Embryonic facial prominence (tissue), 1 donor: ENCODE results near the gene PIGO.

ENCODE experiments used
- DNase-seq: peaks from one replicate; pipeline ENCODE4 v3.0.0-alpha.2; 2016; ENCODE audit errors: extremely low spot score

Gene PIGO

GRCh38 chr9:35096035-35096849, at the start of gene PIGO:
Gene PIGO, minus strand, starts transcription at chr9:35096591. Its CDS starts 1,026 bp downstream, at chr9:35095565.
- peak; percentile 69 for DNase-seq

GRCh38 chr9:35142037-35142436, 45.6 kb upstream of the PIGO start:
- no peak for DNase-seq

DNA sequence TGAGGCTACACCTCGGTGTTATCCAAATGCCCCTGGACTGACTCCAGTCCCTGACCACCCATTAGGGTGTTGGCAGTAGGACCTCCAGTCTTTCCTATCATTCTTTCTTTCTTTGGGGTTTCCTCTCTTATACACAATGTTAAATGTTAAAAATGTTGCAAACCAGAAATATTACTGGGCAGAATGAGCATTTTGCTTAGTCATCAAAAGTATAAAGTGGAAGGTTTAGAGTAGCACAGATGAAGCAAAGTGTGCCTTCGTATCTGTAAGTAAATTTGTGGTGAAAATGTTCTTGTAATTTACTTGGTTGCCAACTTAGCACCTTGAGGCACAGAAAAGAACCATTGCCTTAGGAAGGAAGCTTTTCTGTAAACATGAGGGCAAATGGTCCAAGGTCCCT, 43.7 kb upstream of the PIGO start:
- DNase-seq, result no peak

GRCh38 chr9:35136866-35137265, 40.5 kb upstream of the PIGO start:
- DNase-seq, result no peak

DNA sequence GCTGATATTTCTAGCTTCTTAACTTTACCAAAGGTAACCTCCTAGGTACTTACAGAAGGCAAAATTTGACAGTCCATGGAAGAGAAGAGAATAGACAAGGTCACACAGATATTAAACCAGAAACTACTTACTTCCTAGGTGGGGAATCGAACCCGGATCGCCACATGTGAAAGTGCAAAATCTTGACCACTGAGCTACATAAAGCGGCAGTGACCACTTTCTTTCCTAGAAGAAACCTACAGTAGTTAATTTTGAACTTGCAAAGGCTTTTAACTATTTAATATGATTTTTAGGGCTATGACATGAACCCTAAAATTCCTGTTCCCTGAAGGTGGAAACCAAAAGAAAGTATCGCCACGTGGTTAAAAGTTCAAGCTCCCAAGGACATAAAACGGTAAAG, 39.6 kb upstream of the PIGO start:
- no peak for DNase-seq

- DNase-seq, result no peak
Observed at GRCh38 chr9:35134920-35135319, 38.5 kb upstream of the PIGO start.

DNA sequence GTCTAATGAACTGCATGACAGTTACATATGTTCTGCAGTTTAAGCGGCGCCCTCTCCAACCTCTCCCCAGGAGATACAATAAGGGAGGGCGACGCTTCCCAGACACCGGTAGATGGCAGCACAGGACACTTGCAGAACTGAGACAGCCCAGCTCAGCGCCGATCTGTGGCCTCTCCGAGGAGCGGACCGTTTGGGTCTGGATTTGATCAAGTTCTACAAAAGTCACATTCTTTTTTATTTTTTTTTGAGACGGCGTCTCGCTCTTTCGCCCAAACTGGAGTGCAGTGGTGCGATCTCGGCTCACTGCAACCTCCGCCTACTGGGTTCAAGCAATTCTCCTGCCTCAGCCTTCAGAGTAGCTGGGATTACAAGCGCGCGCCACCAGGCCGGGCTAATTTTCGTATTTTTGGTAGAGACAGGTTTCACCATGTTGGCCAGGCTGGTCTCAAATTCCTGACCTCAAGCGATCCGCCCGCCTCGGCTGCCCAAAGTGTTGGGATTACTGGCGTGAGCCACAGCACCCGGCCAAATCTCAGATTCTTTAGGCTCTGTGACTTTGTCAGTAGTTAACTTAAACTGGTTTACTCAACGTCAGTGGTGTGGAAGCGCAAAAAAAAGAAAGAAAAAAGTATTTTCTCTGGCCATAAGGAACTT, 20.6 kb upstream of the PIGO start:
- DNase-seq, result peak; percentile 92

DNA sequence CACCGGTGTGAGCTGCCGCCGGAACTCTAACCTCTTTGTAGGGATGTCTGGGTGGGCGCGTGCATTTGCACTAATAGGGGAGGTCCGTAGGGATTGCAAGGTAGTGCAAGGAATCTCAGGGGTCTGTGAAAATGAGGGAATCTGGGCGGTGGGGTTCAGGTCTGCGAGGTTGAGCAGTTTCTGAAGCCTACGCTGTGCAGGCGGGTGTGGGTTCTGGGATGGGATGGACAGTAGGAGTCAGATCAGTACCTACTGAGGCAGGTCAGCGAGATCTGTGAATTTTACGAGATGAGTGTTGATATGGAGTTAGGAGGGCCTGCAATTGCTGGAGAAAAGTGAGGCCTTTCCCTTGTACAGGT, 20.1 kb upstream of the PIGO start:
- DNase-seq, result no peak

DNA sequence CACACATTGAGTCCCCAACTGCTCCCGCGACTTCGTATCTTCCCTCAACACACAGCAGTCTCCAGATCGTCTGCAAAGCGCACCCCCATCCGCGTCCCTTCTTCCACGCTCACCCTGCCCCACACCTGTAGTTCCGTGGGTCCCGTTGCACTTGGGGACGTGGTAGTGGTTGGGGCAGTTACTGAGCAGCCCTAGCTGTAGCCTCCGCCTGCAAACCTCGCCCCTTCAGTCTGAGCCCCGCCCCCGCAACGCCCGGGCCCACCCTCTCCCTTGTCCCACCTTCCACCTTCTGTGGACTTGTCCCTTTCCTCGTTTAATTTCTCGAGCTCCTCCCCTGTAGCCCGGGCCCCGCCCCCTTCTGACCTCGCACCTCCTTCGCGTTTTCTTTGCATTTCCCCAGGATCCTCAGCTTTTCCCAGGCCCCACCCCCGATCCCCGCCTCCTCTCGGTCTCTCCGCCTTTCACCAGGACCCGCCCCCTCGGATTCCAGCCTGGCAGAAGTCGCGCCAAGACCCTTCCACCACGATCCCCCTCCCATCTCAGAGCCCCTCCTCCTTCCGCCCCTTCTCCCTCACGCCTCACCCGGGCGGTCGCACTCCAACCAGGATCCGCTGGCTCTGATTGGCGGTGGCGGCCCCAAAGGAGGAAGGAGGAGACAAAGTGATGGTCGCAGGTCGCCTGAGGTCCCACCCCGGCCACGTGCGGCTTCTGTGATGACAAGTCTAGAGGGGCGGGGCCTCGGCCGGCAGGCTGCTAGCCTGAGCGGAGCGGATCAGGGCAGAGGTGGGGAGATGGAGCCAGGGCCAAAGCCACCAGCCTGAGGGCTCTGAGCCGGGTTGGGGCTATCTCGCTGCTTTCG, 19.5 kb upstream of the PIGO start, which contains the start of gene ATOSB:
TSS of gene ATOSB (minus strand) at position 183 of the 859 bp plus-strand sequence. CDS start 7,588 bp downstream, outside the sequence.
- peak; percentile 92 for DNase-seq

GRCh38 chr9:35114840-35115628, 18.6 kb upstream of the PIGO start:
- no peak for DNase-seq

DNA sequence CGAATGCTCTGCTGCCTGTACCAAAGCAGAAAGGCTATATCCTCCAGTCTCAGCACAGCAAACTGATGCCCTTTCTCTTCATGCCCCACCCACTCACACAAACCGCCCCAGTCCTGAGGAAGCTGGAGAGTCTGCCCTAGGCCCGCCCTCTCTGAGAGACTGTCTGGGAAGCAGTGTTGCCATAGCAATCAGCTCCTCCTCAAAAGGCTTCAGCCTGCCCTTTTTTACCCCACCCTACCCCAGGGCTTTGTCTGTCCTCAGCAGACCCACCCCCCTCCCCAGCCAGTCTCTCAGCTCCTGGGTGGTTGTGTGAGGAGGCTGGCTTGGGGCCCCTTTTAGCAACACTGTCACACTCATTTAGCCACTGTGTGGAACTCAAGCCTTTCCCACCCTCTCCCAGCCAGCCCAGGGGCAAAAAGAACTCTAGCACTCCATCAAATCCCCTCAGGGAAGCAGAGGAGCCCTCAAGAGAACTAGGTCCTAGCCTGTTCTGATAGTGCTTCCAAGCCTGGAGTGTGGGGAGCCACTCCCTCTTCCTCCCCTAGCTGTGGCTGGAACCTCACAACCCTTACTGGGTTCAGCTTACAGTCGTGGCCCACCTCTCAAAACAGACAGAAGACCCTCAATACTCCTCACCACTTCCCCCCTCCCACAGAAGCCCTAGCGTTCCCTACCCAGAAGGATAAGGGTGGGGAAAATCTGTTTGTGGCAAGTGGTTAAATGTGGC, 17.9 kb upstream of the PIGO start:
- peak; percentile 85 for DNase-seq

GRCh38 chr9:35112257-35113020, 16.0 kb upstream of the PIGO start:
- no peak for DNase-seq

DNA sequence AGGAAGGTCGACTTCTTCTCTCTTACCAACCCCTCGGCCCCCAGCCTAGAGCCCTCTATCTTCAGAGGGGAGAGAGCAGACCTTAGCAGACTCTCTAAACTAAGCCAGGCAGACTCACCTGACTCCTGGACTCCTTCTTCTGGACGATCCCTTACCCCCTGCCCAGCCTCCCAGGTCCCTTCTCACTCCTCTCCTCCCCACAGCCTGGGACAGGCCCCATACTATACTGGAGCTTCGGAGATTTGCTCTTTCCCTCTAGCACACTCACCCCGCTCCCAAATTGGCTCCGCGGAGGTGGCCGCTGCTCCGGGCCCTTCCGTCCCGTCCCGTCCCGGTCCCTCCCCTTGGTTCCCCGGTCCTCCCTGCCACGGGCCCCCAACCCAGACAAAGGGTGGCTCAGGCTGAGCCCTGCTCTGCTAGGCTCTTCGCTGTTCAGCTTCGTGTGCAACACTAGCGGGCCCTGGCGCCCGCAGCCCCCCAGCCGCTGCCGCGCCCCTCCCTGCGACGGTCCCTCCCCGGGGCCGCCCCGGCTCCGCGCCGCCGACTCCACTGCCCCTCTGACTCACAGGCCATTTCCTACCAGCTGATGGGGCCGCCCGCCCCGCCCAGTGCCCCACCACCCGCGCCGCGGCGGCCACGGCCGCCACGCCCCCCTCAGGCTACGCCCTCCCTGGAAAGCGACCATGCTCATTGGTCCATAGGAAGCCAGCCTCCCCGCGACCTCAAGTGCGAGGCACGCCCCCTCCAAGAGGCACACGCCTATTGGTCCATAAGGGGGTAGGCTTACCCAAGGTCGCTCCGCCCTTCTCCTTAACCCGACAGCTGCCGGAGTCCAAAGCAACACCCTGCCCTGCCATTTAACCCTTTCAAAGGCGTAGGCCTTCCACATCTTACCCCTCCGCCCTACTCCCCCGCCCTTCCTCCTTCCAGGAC, 14.9 kb upstream of the PIGO start:
- peak; percentile 91 for DNase-seq

DNA sequence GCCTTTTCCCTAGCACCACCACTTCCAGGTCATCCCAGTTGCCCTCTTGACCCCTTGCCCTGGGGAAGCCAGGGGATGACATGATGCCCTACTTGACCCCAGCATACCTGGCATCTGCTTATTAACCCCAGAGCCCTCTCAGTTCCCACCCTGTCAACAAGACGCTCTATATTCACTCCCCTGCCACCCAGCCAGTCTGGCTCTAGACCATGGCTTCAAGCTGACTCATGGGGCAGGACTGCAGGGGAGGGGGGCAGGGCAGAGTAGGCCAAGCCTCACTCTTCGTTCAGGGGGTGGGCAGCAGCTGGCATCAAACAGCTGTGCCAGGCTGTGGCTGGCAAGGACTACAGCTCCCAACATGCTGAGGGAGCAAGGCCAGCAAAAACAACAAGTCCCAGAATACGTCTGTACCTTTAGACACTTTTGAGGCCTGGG, 14.0 kb upstream of the PIGO start:
- no peak for DNase-seq

DNA sequence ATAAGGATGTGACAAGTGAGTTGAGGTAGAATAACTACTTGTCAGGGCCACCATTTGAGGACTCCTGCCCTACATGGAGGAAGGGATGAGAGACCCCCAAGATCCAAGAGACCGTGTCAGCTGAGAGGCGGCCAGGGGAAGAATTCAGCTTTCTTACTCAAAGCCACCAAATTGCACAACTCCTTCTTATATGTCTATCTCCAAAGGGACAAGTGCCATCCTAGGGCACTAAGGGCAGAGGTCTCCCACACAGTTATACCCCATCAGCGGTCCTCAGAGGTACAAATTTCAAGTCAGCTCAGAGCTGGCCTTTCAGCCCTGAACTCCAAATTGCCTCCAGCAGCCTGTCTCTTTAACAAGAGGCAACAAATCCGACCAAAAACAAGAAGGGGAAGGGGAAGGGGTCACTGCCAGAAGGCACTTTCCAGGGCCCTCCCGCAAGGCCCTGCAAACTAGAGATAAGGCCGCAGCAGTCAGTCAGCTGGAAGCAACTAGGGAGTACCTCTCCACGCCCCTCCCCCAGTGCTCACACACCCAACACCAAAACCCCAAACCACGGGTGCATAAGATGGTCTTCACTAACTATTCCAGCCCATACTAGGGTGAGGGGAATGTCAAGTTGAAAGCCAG, 12.7 kb upstream of the PIGO start:
- DNase-seq, result no peak

DNA sequence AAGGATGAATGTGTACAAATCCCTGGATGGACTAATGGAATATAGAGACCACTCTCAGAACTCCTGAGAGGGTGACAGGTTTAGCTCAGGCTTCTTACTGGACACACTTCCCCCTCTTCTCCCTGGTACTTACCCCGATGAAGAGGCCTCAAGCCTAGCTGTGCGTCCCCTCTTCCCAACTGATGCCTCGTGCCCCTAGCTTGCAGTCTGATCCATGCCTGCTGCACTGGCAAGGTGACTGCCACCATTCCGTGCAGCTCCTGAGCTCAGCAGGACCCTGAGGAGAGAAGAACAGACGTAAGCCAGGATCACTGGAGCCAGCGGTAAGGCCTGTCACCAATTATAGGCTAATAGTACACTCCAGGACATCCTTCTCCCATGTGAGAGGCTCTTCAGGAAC, 12.1 kb upstream of the PIGO start:
- DNase-seq, result no peak

DNA sequence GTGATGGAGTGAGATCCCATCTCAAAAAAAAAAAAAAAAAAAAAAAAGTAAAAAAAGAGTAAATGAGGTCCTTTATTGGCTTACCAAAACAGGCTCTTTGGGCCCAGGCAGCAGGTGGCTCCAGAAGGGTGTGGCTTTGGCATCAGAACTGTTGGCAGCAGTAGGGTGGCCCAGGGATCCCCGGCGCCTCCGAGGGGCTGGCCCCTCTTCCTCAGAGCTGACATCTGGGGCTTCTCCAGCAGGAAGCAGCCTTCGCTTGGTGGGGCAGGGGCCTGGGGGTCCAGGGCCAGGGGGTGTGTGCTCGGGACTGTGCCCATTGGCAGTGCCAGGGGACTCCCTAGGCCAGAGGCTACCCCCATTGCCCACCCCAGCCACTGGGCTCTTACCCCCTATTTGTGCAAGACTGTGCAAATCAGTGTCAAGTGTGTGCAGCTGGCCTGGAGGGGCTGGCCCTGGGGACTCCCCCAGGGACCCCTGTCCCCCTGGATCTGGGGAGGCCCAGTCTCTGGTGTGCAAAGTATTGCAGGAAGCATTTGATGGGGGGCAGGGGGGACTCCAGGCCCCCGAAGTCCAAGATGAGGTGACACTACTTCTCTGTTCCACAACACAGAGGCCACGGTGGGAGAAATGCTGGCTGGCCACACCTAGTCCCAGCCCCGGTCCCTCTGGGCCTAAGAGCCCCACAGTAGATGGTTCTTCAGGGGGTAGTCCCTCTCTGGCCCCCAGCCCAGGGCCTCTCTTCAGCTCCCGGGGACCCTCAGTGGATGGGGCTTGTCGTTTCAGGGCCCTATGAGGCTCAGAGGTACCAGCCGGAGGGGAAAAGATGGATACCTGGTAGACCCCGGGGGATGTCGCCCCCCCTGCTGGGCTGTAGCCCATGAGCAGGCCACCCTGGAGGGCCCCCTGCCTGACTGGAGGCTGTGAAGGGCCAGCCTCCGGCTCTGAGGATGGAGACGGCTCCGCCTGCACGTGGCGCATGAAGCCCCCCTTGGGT, 11.2 kb upstream of the PIGO start:
- DNase-seq, result no peak
